HepG2 (cell line): ENCODE data around the gene ITPK1. TPM values are rescaled to one million over a fixed set of nuclear protein-coding genes. Genes with fewer than 3 reads are reported as not detected.
A peak's percentile ranks its signal among the peaks of the same experiment; 100 is the strongest.

Experiments used
- BCL6 ChIP-seq: IDR thresholded peaks from 2 replicates; pipeline ENCODE4 v1.6.1; 2016; ENCODE audit warnings: missing genetic modification reagents, missing compliant biosample characterization
- DMAP1 ChIP-seq: IDR thresholded peaks from 2 replicates; pipeline ENCODE4 v1.6.1; 2016
- E2F2 ChIP-seq: sonication (generic); formaldehyde crosslinking; IDR thresholded peaks from 2 replicates; pipeline ENCODE4 v1.4.0; 2020; ENCODE audit warnings: missing genetic modification reagents, borderline replicate concordance
- ETV5 ChIP-seq: IDR thresholded peaks from 2 replicates; pipeline ENCODE4 v1.6.1; 2018; ENCODE audit warnings: missing biosample characterization, missing genetic modification reagents, inconsistent platforms, borderline replicate concordance
- JUND ChIP-seq: sonication (generic); formaldehyde crosslinking; IDR thresholded peaks from 2 replicates; pipeline ENCODE4 v1.8.0; 2022; ENCODE audit warnings: mild to moderate bottlenecking, missing genetic modification reagents
- KAT2B ChIP-seq: fragments of 150-350 bp; IDR thresholded peaks from 2 replicates; pipeline ENCODE4 v1.6.1; 2014; ENCODE audit warnings: low read depth, low read length, borderline replicate concordance
- MAX ChIP-seq: IDR thresholded peaks from 2 replicates; pipeline ENCODE4 v1.6.1; 2012; ENCODE audit warnings: inconsistent platforms
- MEIS2 ChIP-seq: sonication (generic); formaldehyde crosslinking; IDR thresholded peaks from 2 replicates; pipeline ENCODE4 v1.9.0; 2021; ENCODE audit warnings: mild to moderate bottlenecking, missing genetic modification reagents
- NCOR1 ChIP-seq: fragments of 200-600 bp; sonication (generic); IDR thresholded peaks from 2 replicates; pipeline ENCODE4 v1.7.0; 2017; ENCODE audit warnings: antibody characterized with exemption, low read length, borderline replicate concordance
- NFRKB ChIP-seq: fragments of 450-650 bp; IDR thresholded peaks from 2 replicates; pipeline ENCODE4 v1.6.1; 2017
- PATZ1 ChIP-seq: sonication (generic); formaldehyde crosslinking; IDR thresholded peaks from 2 replicates; pipeline ENCODE4 v1.4.0; 2020; ENCODE audit warnings: missing genetic modification reagents
- RARA ChIP-seq: IDR thresholded peaks from 2 replicates; pipeline ENCODE4 v1.6.1; 2016; ENCODE audit warnings: missing genetic modification reagents, missing compliant biosample characterization
- RFX1 ChIP-seq: fragments of 450-650 bp; IDR thresholded peaks from 2 replicates; pipeline ENCODE4 v1.6.1; 2017
- SALL1 ChIP-seq: sonication (generic); formaldehyde crosslinking; IDR thresholded peaks from 2 replicates; pipeline ENCODE4 v1.8.0; 2022; ENCODE audit warnings: mild to moderate bottlenecking, missing genetic modification reagents
- YEATS4 ChIP-seq: sonication (generic); formaldehyde crosslinking; IDR thresholded peaks from 2 replicates; pipeline ENCODE4 v1.4.0; 2020; ENCODE audit warnings: missing genetic modification reagents, borderline replicate concordance
- ZFP36L1 ChIP-seq: sonication (generic); formaldehyde crosslinking; IDR thresholded peaks from 2 replicates; pipeline ENCODE4 v1.8.0; 2022; ENCODE audit warnings: mild to moderate bottlenecking, missing genetic modification reagents, moderate library complexity
- ZNF124 ChIP-seq: sonication (generic); formaldehyde crosslinking; IDR thresholded peaks from 2 replicates; pipeline ENCODE4 v1.4.0; 2020; ENCODE audit warnings: missing genetic modification reagents
- ZNF329 ChIP-seq: sonication (generic); formaldehyde crosslinking; IDR thresholded peaks from 2 replicates; pipeline ENCODE4 v1.9.0; 2021; ENCODE audit warnings: low read depth, mild to moderate bottlenecking, missing genetic modification reagents
- ZNF556 ChIP-seq: sonication (generic); formaldehyde crosslinking; IDR thresholded peaks from 2 replicates; pipeline ENCODE4 v1.4.0; 2020; ENCODE audit warnings: mild to moderate bottlenecking, missing genetic modification reagents, borderline replicate concordance
- ZNF605 ChIP-seq: sonication (generic); formaldehyde crosslinking; IDR thresholded peaks from 2 replicates; pipeline ENCODE4 v1.8.0; 2022; ENCODE audit warnings: mild to moderate bottlenecking, missing genetic modification reagents
- ZNF614 ChIP-seq: IDR thresholded peaks from 2 replicates; pipeline ENCODE4 v1.6.1; 2018; ENCODE audit warnings: missing biosample characterization, missing genetic modification reagents, inconsistent platforms, borderline replicate concordance
- ZNF687 ChIP-seq: sonication (generic); formaldehyde crosslinking; IDR thresholded peaks from 2 replicates; pipeline ENCODE4 v1.5.1; 2020; ENCODE audit warnings: mild to moderate bottlenecking, missing genetic modification reagents, moderate library complexity
- ZSCAN22 ChIP-seq: sonication (generic); formaldehyde crosslinking; IDR thresholded peaks from 2 replicates; pipeline ENCODE4 v1.4.0; 2020; ENCODE audit warnings: mild to moderate bottlenecking, missing genetic modification reagents
- polyA plus RNA-seq, 8 experiments: library from polyadenylated mRNA; depleted of rRNA in 3 of 8; stranded (reverse) in 7 of 8; unstranded in 1 of 8; fragments of >200 nt; fragmentation: Illumina TruSeq in 4 of 8; extraction: Trizol in 4 of 8; gene quantifications; 2 replicates each; pipeline versions ENCODE4 v1.2.1 to v1.2.3, GENCODE V29; 2011 to 2016; ENCODE audit warnings: low read depth in 4 of 8, missing spikeins in 1 of 8, mixed read lengths in 1 of 8; ENCODE audit not compliant: insufficient read depth in 1 of 8
- total RNA-seq, 5 experiments: library from RNA; depleted of rRNA; stranded (reverse); fragments of >200 nt; fragmentation: Illumina TruSeq; extraction: Trizol; gene quantifications; 2 replicates each; pipeline ENCODE4 v1.2.3, GENCODE V29; 2016; ENCODE audit warnings: low read depth in 1 of 5

Gene ITPK1
- total and polyA plus RNA-seq, 2 of the 13 experiments (the other 11 are each of a cell fraction or from before 2014, with no cell fraction given) = 20.5 to 47.5 TPM

GRCh38 chr14:93042968-93043940 is 72.5 kb downstream of the ITPK1 start (continued):
- peak; percentile 77 for TF ChIP-seq ZNF687 (CRISPR knock-in tag)
- TF ChIP-seq ZNF329 (CRISPR knock-in tag) = no peak
- no peak for TF ChIP-seq ZFP36L1 (CRISPR knock-in tag)
- TF ChIP-seq RARA (CRISPR knock-in tag) = peak; percentile 76
- peak; percentile 78 for TF ChIP-seq BCL6 (CRISPR knock-in tag)
- no peak for TF ChIP-seq NFRKB
- TF ChIP-seq RFX1 = no peak
- peak; percentile 1; the same call in 1 of the 2 replicates for TF ChIP-seq YEATS4
- TF ChIP-seq ETV5 (CRISPR knock-in tag) = peak; percentile 82
- TF ChIP-seq ZNF124 = no peak
- no peak for TF ChIP-seq ZSCAN22 (CRISPR knock-in tag)
- peak; percentile 67; the same call in 1 of the 2 replicates for TF ChIP-seq NCOR1
- TF ChIP-seq ZNF605 (CRISPR knock-in tag) = 0 out of 2 replicates have a peak, but pooled peaks have one; percentile 45
- no peak for TF ChIP-seq E2F2 (CRISPR knock-in tag)
- peak; percentile 78 for TF ChIP-seq PATZ1 (CRISPR knock-in tag)
- 0 out of 2 replicates have a peak, but pooled peaks have one; percentile 31 for TF ChIP-seq JUND (CRISPR knock-in tag)
- TF ChIP-seq KAT2B = no peak
- no peak for TF ChIP-seq ZNF556 (CRISPR knock-in tag)
- TF ChIP-seq DMAP1 = 0 out of 2 replicates have a peak, but pooled peaks have one; percentile 53
- TF ChIP-seq MEIS2 (CRISPR knock-in tag) = peak; percentile 50; the same call in 1 of the 2 replicates
- TF ChIP-seq ZNF614 (CRISPR knock-in tag) = peak; percentile 44; the same call in 1 of the 2 replicates
- peak; percentile 19; the same call in 1 of the 2 replicates for TF ChIP-seq MAX
- peak; percentile 65 for TF ChIP-seq SALL1 (CRISPR knock-in tag)
